ENCODE measurements around the gene SRP9.
A peak's percentile ranks its signal among the peaks of the same experiment; 100 is the strongest.

Gene SRP9

GRCh38 chr1:225771661-225772322 lies 5.8 kb upstream of the SRP9 start:
- Mint-ChIP-seq H3K4me1 (peaks cover 65% of the 10 kb centered on the region), H3K27ac (peak overlapping the region; percentile 82 to 94 (median 94)), H3K27me3 (ENCODE audit: low read depth) (peaks cover 4% of the 10 kb centered on the region), H3K4me3 (peak overlapping the region in 2 of 3 experiments; percentile 26 to 50), H3K36me3 (ENCODE audit: low read depth) (no peaks in the 10 kb centered on the region), H3K9me3 (no peaks in the 10 kb centered on the region)
- no peak for TF ChIP-seq CTCF (IDR thresholded peaks at IDR 0.05; ENCODE audit: unreplicated experiment in 3 of 3)

GRCh38 chr1:225772323-225772768 lies 5.3 kb upstream of the SRP9 start:
- Mint-ChIP-seq H3K27ac (peak overlapping the region; percentile 82 to 94 (median 94)), H3K4me1 (peaks cover 60% of the 10 kb centered on the region), H3K36me3 (ENCODE audit: low read depth) (no peaks in the 10 kb centered on the region)

GRCh38 chr1:225772848-225773247 lies 4.8 kb upstream of the SRP9 start:
- H3K4me1 Mint-ChIP-seq: peaks cover 55% of the 10 kb centered on the region
- peak overlapping the region; percentile 57 to 94 (median 94) for H3K27ac Mint-ChIP-seq
- TF ChIP-seq CTCF (IDR thresholded peaks at IDR 0.05; ENCODE audit: unreplicated experiment in 3 of 3): no peak
- no peaks in the 10 kb centered on the region for H3K9me3 Mint-ChIP-seq
- no peak overlapping the region for H3K4me3 Mint-ChIP-seq
- H3K36me3 Mint-ChIP-seq (ENCODE audit: low read depth): no peaks in the 10 kb centered on the region
- peaks cover 4% of the 10 kb centered on the region for H3K27me3 Mint-ChIP-seq (ENCODE audit: low read depth)

More at GRCh38 chr1:225772323-225772768, 5.3 kb upstream of the SRP9 start:
- peak overlapping the region in 2 of 3 experiments; percentile 26 to 50 for H3K4me3 Mint-ChIP-seq
- H3K27me3 Mint-ChIP-seq (ENCODE audit: low read depth): peaks cover 4% of the 10 kb centered on the region
- H3K9me3 Mint-ChIP-seq: no peaks in the 10 kb centered on the region
- peak; percentile 82 to 89 (median 88) for TF ChIP-seq CTCF (IDR thresholded peaks at IDR 0.05; ENCODE audit: unreplicated experiment in 3 of 3)

- Mint-ChIP-seq H3K27ac (peak overlapping the region in 1 of 3 experiments; percentile 40), H3K36me3 (ENCODE audit: low read depth) (no peaks in the 10 kb centered on the region), H3K4me3 (peak overlapping the region in 1 of 3 experiments; percentile 33), H3K9me3 (no peaks in the 10 kb centered on the region), H3K27me3 (ENCODE audit: low read depth) (peaks cover 4% of the 10 kb centered on the region), H3K4me1 (peaks cover 42% of the 10 kb centered on the region)
- TF ChIP-seq CTCF (IDR thresholded peaks at IDR 0.05; ENCODE audit: unreplicated experiment in 3 of 3): no peak
These were observed 3.1 kb upstream of the SRP9 start for GRCh38 chr1:225774281-225775147.

GRCh38 chr1:225776294-225776693 lies 1.3 kb upstream of the SRP9 start:
- Mint-ChIP-seq H3K4me3 (no peak overlapping the region), H3K27me3 (ENCODE audit: low read depth) (peaks cover 4% of the 10 kb centered on the region), H3K27ac (no peak overlapping the region)

More at GRCh38 chr1:225776294-225776693, 1.3 kb upstream of the SRP9 start:
- TF ChIP-seq CTCF (IDR thresholded peaks at IDR 0.05; ENCODE audit: unreplicated experiment in 3 of 3): no peak
- H3K4me1 Mint-ChIP-seq: peaks cover 41% of the 10 kb centered on the region
- H3K36me3 Mint-ChIP-seq (ENCODE audit: low read depth): peaks cover 6% of the 10 kb centered on the region
- H3K9me3 Mint-ChIP-seq: no peaks in the 10 kb centered on the region

All from nephron (organoid).